GM12878 (cell line): ENCODE results near the gene CHAC1. TPM values are rescaled to one million over a fixed set of nuclear protein-coding genes. Genes with fewer than 3 reads are reported as not detected.

ENCODE experiments used
- ATAC-seq: fragments of 200-7000 bp; cut with Tn5 transposase; 3 replicates; pipeline ENCODE4 v1.9.1; 2020; ENCODE audit warnings: mild to moderate bottlenecking, moderate library complexity
- BruUV-seq: library from RNA; stranded (reverse); fragments of 400-500 nt; replicated peaks from 2 replicates; lab custom pipeline; 2021; lab: Mats Ljungman, UMichigan
- CTCF ChIA-PET: fragments of 300-600 bp; sonication (Branson Sonifier 250); formaldehyde crosslinking; extraction: SDS; loops from one replicate; lab custom pipeline; 2021; ENCODE audit warnings: inconsistent platforms; lab: Yijun Ruan, JAX
- POLR2A ChIA-PET: fragments of 350-600 bp; formaldehyde crosslinking; extraction: SDS; loops from one replicate; lab custom pipeline; 2021; ENCODE audit warnings: inconsistent platforms; lab: Charles Lee
- RAD21 ChIA-PET: fragments of 300-600 bp; sonication (Branson Sonifier 250); formaldehyde crosslinking; loops from one replicate; lab custom pipeline; 2023; ENCODE audit warnings: antibody characterized with exemption; ENCODE audit not compliant: unreplicated experiment; lab: Charles Lee
- SMC1A ChIA-PET: fragments of 300-600 bp; sonication (Branson Sonifier 250); formaldehyde crosslinking; loops from one replicate; lab custom pipeline; 2023; ENCODE audit not compliant: unreplicated experiment, uncharacterized antibody; lab: Charles Lee
- DNase-seq: peaks from one replicate; pipeline ENCODE4 v3.0.0-alpha.2; 2011; ENCODE audit warnings: low read depth, low spot score
- FAIRE-seq: peaks from 3 replicates; lab custom pipeline; 2011; peaks lifted over from hg19 to GRCh38; lab: Jason Lieb, UNC
- H2AFZ ChIP-seq: 2 replicates; pipeline ENCODE4 v1.6.0; 2011; ENCODE audit warnings: low read depth, low read length, control low read depth; ENCODE audit not compliant: control insufficient read depth
- H3K27ac ChIP-seq: 2 replicates; pipeline ENCODE4 v1.5.1; 2011; ENCODE audit warnings: control low read depth; ENCODE audit not compliant: control insufficient read depth, insufficient read depth
- H3K27me3 ChIP-seq, 2 experiments: replicated peaks in 1 of 2; 2 replicates each; pipeline versions ENCODE4 v1.6.0 to v1.6.1; 2011; ENCODE audit warnings: low read length in 1 of 2; ENCODE audit not compliant: control insufficient read depth in 2 of 2, insufficient read depth in 2 of 2
- H3K36me3 ChIP-seq, 2 experiments: 2 replicates each; pipeline ENCODE4 v1.5.1; 2011; ENCODE audit warnings: low read length in 1 of 2; ENCODE audit not compliant: control insufficient read depth in 2 of 2, insufficient read depth in 2 of 2
- H3K4me1 ChIP-seq: 2 replicates; pipeline ENCODE4 v1.6.1; 2011; ENCODE audit warnings: mild to moderate bottlenecking, low read length, moderate library complexity, mixed read lengths; ENCODE audit not compliant: control insufficient read depth, insufficient read depth
- H3K4me2 ChIP-seq: 2 replicates; pipeline ENCODE4 v1.6.0; 2011; ENCODE audit warnings: control low read depth; ENCODE audit not compliant: control insufficient read depth, insufficient read depth
- H3K4me3 ChIP-seq: fragments of 200-600 bp; sonication (generic); 2 replicates; pipeline ENCODE4 v1.5.1; 2016
- H3K79me2 ChIP-seq: 2 replicates; pipeline ENCODE4 v1.6.0; 2011; ENCODE audit warnings: low read length; ENCODE audit not compliant: control insufficient read depth, insufficient read depth
- H3K9ac ChIP-seq: 2 replicates; pipeline ENCODE4 v1.8.0; 2011; ENCODE audit warnings: low read length, control low read depth, mixed read lengths; ENCODE audit not compliant: control insufficient read depth, insufficient read depth
- H3K9me3 ChIP-seq: replicated peaks from 3 replicates; pipeline ENCODE4 v1.5.1; 2011; ENCODE audit warnings: mild to moderate bottlenecking, low read length; ENCODE audit not compliant: control insufficient read depth, insufficient read depth
- H4K20me1 ChIP-seq: 2 replicates; pipeline ENCODE4 v1.6.0; 2011; ENCODE audit not compliant: control insufficient read depth, insufficient read depth
- CHD2 ChIP-seq: IDR thresholded peaks from 2 replicates; pipeline ENCODE4 v1.6.1; 2011; ENCODE audit warnings: low read depth, low read length, improper control_type of control experiment, borderline replicate concordance
- EED ChIP-seq: sonication (generic); IDR thresholded peaks from 2 replicates; pipeline ENCODE4 v1.6.1; 2016; ENCODE audit warnings: antibody characterized with exemption, low read depth
- ELK1 ChIP-seq: IDR thresholded peaks from 2 replicates; pipeline ENCODE4 v1.6.1; 2012; ENCODE audit warnings: low read depth, low read length, improper control_type of control experiment
- IKZF2 ChIP-seq, 2 experiments: fragments of 450-650 bp; IDR thresholded peaks; 2 replicates each; pipeline ENCODE4 v1.6.1; 2017; ENCODE audit warnings: mild to moderate bottlenecking in 2 of 2, moderate library complexity in 2 of 2
- IRF5 ChIP-seq: fragments of 450-650 bp; IDR thresholded peaks from 2 replicates; pipeline ENCODE4 v1.6.1; 2017; ENCODE audit warnings: borderline replicate concordance
- LARP7 ChIP-seq: fragments of 450-650 bp; IDR thresholded peaks from 2 replicates; pipeline ENCODE4 v1.6.1; 2017; ENCODE audit warnings: mild to moderate bottlenecking
- MEF2B ChIP-seq: fragments of 450-650 bp; IDR thresholded peaks from 2 replicates; pipeline ENCODE4 v1.6.1; 2018; ENCODE audit warnings: mild to moderate bottlenecking, moderate library complexity; ENCODE audit not compliant: partially characterized antibody, poor library complexity, severe bottlenecking
- MLLT1 ChIP-seq: fragments of 450-650 bp; IDR thresholded peaks from 2 replicates; pipeline ENCODE4 v1.6.1; 2016; ENCODE audit warnings: mild to moderate bottlenecking
- NR2C2 ChIP-seq: IDR thresholded peaks from 2 replicates; pipeline ENCODE4 v1.6.1; 2011; ENCODE audit warnings: borderline replicate concordance, low read depth; ENCODE audit not compliant: control insufficient read depth, insufficient read length
- PBX3 ChIP-seq: IDR thresholded peaks from 2 replicates; pipeline ENCODE4 v1.6.1; 2011; ENCODE audit warnings: mild to moderate bottlenecking, low read depth, low read length, moderate library complexity; ENCODE audit not compliant: insufficient replicate concordance
- POLR2AphosphoS5 ChIP-seq: IDR thresholded peaks from 2 replicates; pipeline ENCODE4 v1.6.1; 2011; ENCODE audit warnings: mild to moderate bottlenecking, low read length, inconsistent platforms
- RELB ChIP-seq: fragments of 450-650 bp; IDR thresholded peaks from 2 replicates; pipeline ENCODE4 v1.6.1; 2017; ENCODE audit warnings: low read depth, mild to moderate bottlenecking, moderate library complexity
- RFX5 ChIP-seq: IDR thresholded peaks from 2 replicates; pipeline ENCODE4 v1.6.1; 2011; ENCODE audit warnings: low read depth, low read length, improper control_type of control experiment
- SUPT20H ChIP-seq: IDR thresholded peaks from 2 replicates; pipeline ENCODE4 v1.6.1; 2011; ENCODE audit warnings: low read depth, mild to moderate bottlenecking, low read length, moderate library complexity, borderline replicate concordance; ENCODE audit not compliant: control insufficient read depth
- TAF1 ChIP-seq: IDR thresholded peaks from 2 replicates; pipeline ENCODE4 v1.6.1; 2011; ENCODE audit warnings: mild to moderate bottlenecking, low read depth, low read length, borderline replicate concordance
- whole genome bisulfite sequencing: methylation state at CpG from one replicate; pipeline ENCODE4 v1.1.6; 2016; ENCODE audit warnings: low lambda C conversion rate; ENCODE audit not compliant: insufficient replicate concordance, insufficient coverage; ENCODE audit errors: missing lambda C conversion rate; 5-methylcytosine and 5-hydroxymethylcytosine counted together
- in situ Hi-C: fragments of 300-500 bp; cut with MboI; formaldehyde crosslinking; loops from 9 replicates; pipeline ENCODE4 v1.14.3; 2018; ENCODE audit warnings: mixed read lengths
- intact Hi-C: fragments of 100-400 bp; cut with micrococcal nuclease; formaldehyde crosslinking; loops from one replicate; pipeline ENCODE4 v1.14.2; 2022; ENCODE audit not compliant: unreplicated experiment
- polyA plus RNA-seq, 11 experiments: library from polyadenylated mRNA; depleted of rRNA in 4 of 11; unstranded in 6 of 11; stranded (reverse) in 5 of 11; fragments of >200 nt; fragmentation: Nextera tagmentation in 4 of 11; fragmentation: Illumina TruSeq in 1 of 11; extraction: Ambion mirVana in 4 of 11; extraction: Trizol in 1 of 11; gene quantifications; 1 replicate in 1 of 11; 2 replicates in 10 of 11; pipeline versions ENCODE4 v1.2.1 to v1.2.3, GENCODE V29; 2011 to 2016; ENCODE audit warnings: inconsistent platforms in 2 of 11, missing spikeins in 2 of 11, low read depth in 1 of 11
- total RNA-seq, 4 experiments: library from RNA; depleted of rRNA in 3 of 4; stranded (reverse); fragments of >200 nt in 3 of 4; fragmentation: Illumina TruSeq in 1 of 4; extraction: Trizol in 1 of 4; gene quantifications; 2 replicates each; pipeline versions ENCODE4 v1.2.1 to v1.2.3, GENCODE V29; 2013 to 2021

CHAC1 gene
- total and polyA plus RNA-seq, 10 of the 15 experiments (the other 5 are each of a cell fraction or from before 2014, with no cell fraction given), result 0.37 to 5.9 (median 3.3) TPM

- WGBS, result 29% methylated on average over 15 of the region's 15 CpGs
- DNase-seq (peak; percentile 51), FAIRE-seq (peak; percentile 18), ATAC-seq (peak; percentile 35)
- ChIA-PET CTCF (interaction anchor here (0.7 to 5.2 kb wide), 19 partner anchors 10 to 340 kb away, joined by 3 to 80 read pairs (median 7); partner anchors contain the start of genes CHAC1, DLL4, RHOV and VPS18), POLR2A (interaction anchor here (1.2 to 3.5 kb wide), 6 partner anchors 9 to 226 kb away, joined by 3 to 20 read pairs (median 8); partner anchors contain the start of genes CHAC1 and DLL4), SMC1A (interaction anchor here (0.9 to 4.1 kb wide), 15 partner anchors 9 to 245 kb away, joined by 3 to 28 read pairs (median 5); partner anchors contain the start of gene DLL4), RAD21 (interaction anchor here (1.0 to 4.1 kb wide), 14 partner anchors 9 to 175 kb away, joined by 3 to 36 read pairs (median 4); partner anchors contain the start of genes DLL4 and INO80)
- H3K36me3 ChIP-seq, result no peaks in the 10 kb centered on the region
- peak overlapping the region; percentile 58 for H3K4me2 ChIP-seq
- peak overlapping the region; percentile 76 for H2AFZ ChIP-seq
- no TSS peak for BruUV-seq
- no peaks in the 10 kb centered on the region for H3K79me2 ChIP-seq
- peaks cover 23% of the 10 kb centered on the region for H3K4me1 ChIP-seq
- peak overlapping the region; percentile 88 for H3K9ac ChIP-seq
- no peaks in the 10 kb centered on the region for H3K27me3 ChIP-seq
- no peaks in the 10 kb centered on the region for H4K20me1 ChIP-seq
- H3K4me3 ChIP-seq, result peak overlapping the region; percentile 66; the same call in 1 of the 2 replicates
- in situ Hi-C loops (no loop called here), intact Hi-C loops (loop anchor here (5.0 kb wide), 2 partner anchors 33 to 82 kb away; no protein-coding TSS in a partner anchor)
- no peaks in the 10 kb centered on the region for H3K9me3 ChIP-seq
- TF ChIP-seq IKZF2 (IDR thresholded peaks at IDR 0.05), result 0 out of 4 replicates have a peak, but pooled peaks of 1 of the 2 experiments have one; percentile 21
- peak; percentile 70 for TF ChIP-seq EED
- no peak for TF ChIP-seq TAF1
- no peak for TF ChIP-seq IRF5
- no peak for TF ChIP-seq SUPT20H
- peak; percentile 12; the same call in 1 of the 2 replicates for TF ChIP-seq MLLT1
- TF ChIP-seq NR2C2, result no peak
- TF ChIP-seq MEF2B, result peak; percentile 71
- 0 out of 2 replicates have a peak, but pooled peaks have one; percentile 29 for TF ChIP-seq RELB
- no peak for TF ChIP-seq ELK1
- no peak for TF ChIP-seq PBX3
- TF ChIP-seq CHD2, result 0 out of 2 replicates have a peak, but pooled peaks have one; percentile 37
- no peak for TF ChIP-seq RFX5
- TF ChIP-seq POLR2AphosphoS5, result no peak; the same call in none of the 2 replicates
- TF ChIP-seq LARP7, result no peak
- H3K27ac ChIP-seq, result peak overlapping the region; percentile 81
Observed at GRCh38 chr15:40940296-40940801, 12.9 kb upstream of the CHAC1 start.
